Activated naive CD8-positive, alpha-beta T cell treated with anti-CD3 and anti-CD28 coated beads for 36 hours (primary cell): ENCODE results near the gene AFF1. TPM values are rescaled to one million over a fixed set of nuclear protein-coding genes. Genes with fewer than 3 reads are reported as not detected.

Experiments used
- DNase-seq: peaks from one replicate; pipeline ENCODE4 v3.0.0; 2021
- H3K27ac Mint-ChIP-seq: one replicate; pipeline ENCODE4 v1.8.0; 2022; ENCODE audit warnings: mild to moderate bottlenecking, moderate library complexity, mixed read lengths
- H3K27me3 Mint-ChIP-seq: one replicate; pipeline ENCODE4 v1.8.0; 2022; ENCODE audit warnings: mild to moderate bottlenecking, mixed read lengths
- H3K36me3 Mint-ChIP-seq: one replicate; pipeline ENCODE4 v1.8.0; 2021; ENCODE audit warnings: mild to moderate bottlenecking, mixed read lengths
- H3K4me1 Mint-ChIP-seq: one replicate; pipeline ENCODE4 v1.8.0; 2021; ENCODE audit warnings: mixed read lengths
- H3K4me3 Mint-ChIP-seq: one replicate; pipeline ENCODE4 v1.8.0; 2022; ENCODE audit warnings: mild to moderate bottlenecking, moderate library complexity, mixed read lengths
- H3K9me3 Mint-ChIP-seq: one replicate; pipeline ENCODE4 v1.8.0; 2022; ENCODE audit warnings: mixed read lengths
- total RNA-seq, 2 experiments: library from RNA; stranded (reverse); gene quantifications; one replicate each; pipeline ENCODE4 v1.2.3, GENCODE V29; 2021

Gene AFF1
- total RNA-seq, 2 experiments from 2014 or later, result 28.7 to 31.5 TPM

DNA sequence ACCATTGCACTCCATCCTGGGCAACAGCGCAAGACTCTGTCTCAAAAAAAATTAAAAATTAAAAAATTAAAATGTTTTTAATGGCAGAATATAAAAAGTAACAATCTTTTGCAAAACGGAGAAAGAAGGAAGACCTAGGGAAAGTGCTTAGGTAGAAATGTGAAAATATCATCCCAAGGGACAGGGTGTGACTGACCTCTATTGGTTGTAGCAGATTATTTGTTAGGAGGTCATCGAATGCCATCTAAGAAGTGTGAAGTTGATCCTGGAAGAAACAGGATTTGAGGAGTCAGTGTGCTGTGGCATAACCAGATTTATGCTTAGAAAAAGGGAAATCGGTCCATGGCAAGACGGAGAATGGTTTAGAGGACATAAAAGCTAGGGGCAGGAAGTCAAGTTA lies 24.4 kb upstream of the AFF1 start:
- Mint-ChIP-seq H3K9me3 (no peaks in the 10 kb centered on the region), H3K27me3 (no peaks in the 10 kb centered on the region), H3K36me3 (no peaks in the 10 kb centered on the region), H3K4me1 (peaks cover 21% of the 10 kb centered on the region), H3K27ac (no peak overlapping the region), H3K4me3 (no peak overlapping the region)
- no peak for DNase-seq

DNA sequence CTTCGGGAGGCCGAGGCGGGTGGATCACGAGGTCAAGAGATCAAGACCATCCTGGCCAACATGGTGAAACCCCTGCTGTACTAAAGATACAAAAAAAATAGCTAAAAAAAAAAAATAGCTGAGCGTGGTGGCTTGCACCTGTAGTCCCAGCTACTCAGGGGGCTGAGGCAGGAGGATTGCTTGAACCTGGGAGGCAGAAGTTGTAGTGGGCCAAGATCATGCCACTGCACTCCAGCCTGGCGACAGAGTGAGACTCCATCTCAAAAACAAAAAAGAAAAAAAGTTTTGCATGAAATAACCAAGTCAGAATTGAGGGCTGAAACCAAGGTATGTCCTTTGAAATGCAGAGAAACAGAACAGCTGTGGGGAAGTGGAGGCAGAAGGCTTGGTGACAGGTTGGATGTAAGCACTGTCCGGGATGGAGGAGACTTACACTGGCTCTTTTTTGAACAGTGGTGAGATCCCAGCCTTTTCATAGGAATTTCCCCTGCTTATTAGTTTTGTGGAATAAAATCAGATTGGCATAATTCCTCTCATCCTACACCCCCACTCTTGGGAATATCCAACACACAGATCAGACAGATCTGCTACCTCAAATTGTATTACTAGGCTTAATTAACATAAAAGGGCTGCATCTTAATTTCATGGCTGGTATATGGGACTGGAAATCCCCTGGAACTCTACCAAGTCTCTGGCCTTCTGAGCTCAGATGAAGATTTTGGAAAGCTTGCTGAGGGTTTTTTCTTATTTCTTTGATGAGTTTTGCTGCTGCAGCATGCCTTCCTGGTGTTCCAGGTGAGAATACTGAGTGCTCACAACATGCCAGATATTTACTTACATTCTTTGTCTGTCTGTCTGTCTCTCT lies 23.8 kb upstream of the AFF1 start:
- no peak overlapping the region for H3K4me3 Mint-ChIP-seq
- H3K27ac Mint-ChIP-seq, result no peak overlapping the region
- H3K4me1 Mint-ChIP-seq, result peaks cover 21% of the 10 kb centered on the region
- no peaks in the 10 kb centered on the region for H3K36me3 Mint-ChIP-seq
- no peaks in the 10 kb centered on the region for H3K9me3 Mint-ChIP-seq
- H3K27me3 Mint-ChIP-seq, result no peaks in the 10 kb centered on the region
- no peak for DNase-seq

DNA sequence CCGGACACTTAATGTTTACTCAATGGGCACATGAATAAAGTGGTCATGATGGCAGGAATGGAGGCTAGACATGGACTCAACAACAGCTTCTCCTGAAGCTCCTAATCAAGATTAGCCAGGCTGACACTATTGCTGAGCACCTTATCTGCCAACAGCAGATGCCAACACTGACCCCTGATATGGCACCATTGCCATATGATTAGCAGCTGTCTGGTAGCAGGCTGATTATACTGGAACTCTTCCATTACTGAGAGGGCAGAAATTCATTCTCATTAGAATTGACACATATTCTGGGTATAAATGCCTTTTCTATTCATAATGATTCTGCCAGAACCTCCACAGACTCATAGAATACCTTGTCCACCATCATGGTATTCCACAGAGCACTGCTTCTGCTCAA lies 18.4 kb upstream of the AFF1 start:
- Mint-ChIP-seq H3K4me3 (no peak overlapping the region), H3K4me1 (peaks cover 6% of the 10 kb centered on the region), H3K27me3 (no peaks in the 10 kb centered on the region), H3K27ac (no peak overlapping the region), H3K36me3 (no peaks in the 10 kb centered on the region), H3K9me3 (no peaks in the 10 kb centered on the region)
- no peak for DNase-seq

DNA sequence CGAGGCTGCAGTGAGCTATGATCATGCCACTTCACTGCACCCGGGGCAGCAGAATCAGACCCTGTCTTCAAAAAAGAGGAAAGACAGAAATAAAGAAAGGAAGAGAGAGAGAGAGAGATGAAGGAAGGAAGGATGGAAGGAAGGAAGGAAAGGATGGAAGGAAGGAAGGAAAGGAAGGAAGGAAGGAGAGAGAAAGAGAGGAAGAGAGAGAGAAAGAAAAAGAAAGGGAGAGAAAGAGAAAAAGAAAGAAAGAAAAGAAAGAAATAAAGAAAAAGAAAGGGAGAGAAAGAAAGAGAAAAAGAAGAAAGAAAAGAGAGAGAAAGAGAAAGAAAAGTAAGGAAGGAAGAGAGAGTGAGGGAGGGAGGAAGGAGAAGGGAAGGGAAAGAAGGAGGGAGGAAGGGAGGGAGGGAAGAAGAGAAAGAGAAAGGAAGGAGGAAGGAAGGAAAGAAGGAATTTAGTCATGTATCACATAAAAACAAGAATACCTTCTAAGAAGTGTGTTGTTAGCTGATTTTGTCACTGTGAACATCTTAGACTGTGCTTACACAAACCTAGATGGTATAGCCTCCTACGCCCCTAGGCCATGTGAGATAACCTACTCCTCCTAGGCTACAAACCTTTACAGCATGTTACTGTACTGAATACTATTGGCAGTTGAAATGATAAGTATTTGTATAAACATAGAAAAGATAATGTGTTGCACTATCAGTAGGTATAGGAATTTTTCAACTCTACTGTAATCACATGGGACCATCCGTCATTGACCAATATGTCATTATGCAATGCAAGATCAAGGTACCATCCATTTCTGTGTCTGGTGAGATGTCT lies 17.4 kb upstream of the AFF1 start:
- peaks cover 3% of the 10 kb centered on the region for H3K4me1 Mint-ChIP-seq
- DNase-seq, result no peak
- no peaks in the 10 kb centered on the region for H3K9me3 Mint-ChIP-seq
- no peaks in the 10 kb centered on the region for H3K27me3 Mint-ChIP-seq
- no peaks in the 10 kb centered on the region for H3K36me3 Mint-ChIP-seq
- H3K27ac Mint-ChIP-seq, result no peak overlapping the region
- H3K4me3 Mint-ChIP-seq, result no peak overlapping the region

DNA sequence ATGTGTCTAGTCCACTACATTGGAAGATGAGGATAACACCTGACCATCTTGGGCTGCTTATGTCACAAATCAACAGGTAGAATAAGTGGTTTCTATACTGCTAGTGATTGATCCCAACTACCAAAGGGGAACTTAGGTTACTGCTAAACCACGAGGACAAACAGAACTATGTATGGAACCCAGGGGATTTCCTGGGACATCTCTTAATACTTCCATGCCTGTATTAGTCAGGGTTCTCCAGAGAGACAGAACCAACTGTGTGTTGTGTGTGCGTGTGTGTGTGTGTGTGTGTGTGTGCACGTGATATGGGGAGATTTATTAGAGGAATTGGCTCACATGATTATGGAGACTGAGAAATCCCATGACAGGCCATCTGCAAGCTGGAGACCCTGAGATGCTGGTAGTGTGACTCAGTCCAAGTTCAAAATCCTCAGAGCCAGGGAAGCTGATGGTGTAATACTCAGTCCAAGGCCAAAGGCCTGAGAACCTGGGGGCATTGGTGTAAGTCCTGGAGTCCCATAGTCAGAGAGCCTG lies 16.2 kb upstream of the AFF1 start:
- peaks cover 3% of the 10 kb centered on the region for H3K4me1 Mint-ChIP-seq
- no peak overlapping the region for H3K4me3 Mint-ChIP-seq
- no peaks in the 10 kb centered on the region for H3K36me3 Mint-ChIP-seq
- no peak for DNase-seq
- no peaks in the 10 kb centered on the region for H3K27me3 Mint-ChIP-seq
- no peaks in the 10 kb centered on the region for H3K9me3 Mint-ChIP-seq
- H3K27ac Mint-ChIP-seq, result no peak overlapping the region

DNA sequence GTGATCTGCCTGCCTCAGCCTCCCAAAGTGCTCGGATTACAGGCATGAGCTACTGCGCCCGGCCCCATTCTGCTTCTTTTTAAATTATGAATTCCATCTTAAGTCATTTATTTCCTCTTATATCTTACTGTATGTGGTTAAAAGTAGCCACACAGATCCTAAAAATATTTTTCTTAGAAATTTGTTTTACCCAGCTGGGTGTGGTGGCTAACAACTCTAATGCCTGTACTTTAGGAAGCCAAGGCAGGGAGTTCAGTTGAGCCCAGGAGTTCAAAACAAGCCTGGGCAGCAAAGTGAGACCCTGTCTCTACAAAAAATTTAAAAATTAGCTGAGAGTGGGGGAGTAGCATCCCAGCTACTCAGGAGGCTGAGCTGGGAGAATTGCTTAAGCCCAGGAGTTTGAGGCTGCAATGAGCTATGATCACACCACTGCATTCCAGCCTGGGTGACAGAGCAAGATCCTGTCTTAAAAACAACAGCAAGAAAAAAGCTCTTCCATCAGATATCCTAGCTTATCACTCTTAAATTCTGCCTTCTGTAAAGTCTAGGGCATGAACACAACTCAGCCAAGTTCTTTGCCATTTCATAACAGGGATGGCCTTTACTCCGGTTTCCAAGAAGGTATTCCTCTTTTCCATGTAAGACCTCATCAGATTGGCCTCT lies 15.1 kb upstream of the AFF1 start:
- no peak for DNase-seq
- Mint-ChIP-seq H3K4me1 (peaks cover 3% of the 10 kb centered on the region), H3K27ac (no peak overlapping the region), H3K9me3 (no peaks in the 10 kb centered on the region), H3K36me3 (no peaks in the 10 kb centered on the region), H3K4me3 (no peak overlapping the region), H3K27me3 (no peaks in the 10 kb centered on the region)

DNA sequence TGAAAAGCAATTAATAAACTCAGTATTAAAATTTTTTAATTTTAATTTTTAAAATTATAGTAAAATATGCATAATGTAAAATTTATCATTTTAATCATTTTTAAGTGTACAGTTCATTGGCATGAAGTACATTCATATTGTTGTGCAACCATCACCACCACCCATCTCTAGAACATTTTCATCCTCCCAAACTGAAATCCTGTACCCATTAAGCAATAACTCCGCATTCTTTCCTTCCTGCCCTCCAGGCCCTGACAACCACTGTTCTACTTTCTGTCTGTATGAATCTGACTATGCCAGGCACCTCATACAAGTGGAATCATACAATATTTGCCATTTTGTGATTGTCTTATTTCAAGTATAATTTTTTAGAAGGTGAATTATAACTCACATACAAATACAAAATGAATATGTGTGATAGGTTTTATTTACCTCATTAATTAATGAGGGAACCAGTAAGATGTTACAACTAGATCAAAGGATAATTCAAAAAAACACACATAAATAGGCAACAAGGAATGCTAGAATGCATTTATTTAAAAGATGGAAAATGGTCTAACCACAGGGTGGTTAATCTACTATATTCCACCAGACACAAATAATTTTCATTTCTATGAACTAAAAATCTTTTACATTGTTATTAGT lies 13.1 kb upstream of the AFF1 start:
- no peak overlapping the region for H3K27ac Mint-ChIP-seq
- H3K4me1 Mint-ChIP-seq, result peaks cover 3% of the 10 kb centered on the region
- no peaks in the 10 kb centered on the region for H3K9me3 Mint-ChIP-seq
- no peak overlapping the region for H3K4me3 Mint-ChIP-seq
- no peaks in the 10 kb centered on the region for H3K36me3 Mint-ChIP-seq
- DNase-seq, result no peak
- H3K27me3 Mint-ChIP-seq, result no peaks in the 10 kb centered on the region

DNA sequence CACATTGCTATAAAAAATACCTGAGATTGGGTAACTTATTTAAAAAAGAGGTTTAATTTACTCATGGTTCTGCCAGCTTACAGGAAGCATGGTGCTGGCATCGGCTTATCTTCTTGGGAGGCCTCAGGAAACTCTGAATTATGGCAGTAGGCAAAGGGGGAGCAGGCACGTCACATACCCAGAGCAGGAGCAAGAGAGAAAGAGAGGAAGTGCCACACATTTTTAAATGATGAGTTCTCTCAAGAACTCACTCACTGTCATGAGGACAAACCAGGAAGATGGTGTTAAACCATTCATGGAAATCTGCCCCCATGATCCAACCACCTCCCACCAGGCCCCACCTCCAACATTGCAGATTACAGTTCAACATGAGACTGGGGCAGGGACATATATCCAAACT lies 10.0 kb upstream of the AFF1 start:
- Mint-ChIP-seq H3K36me3 (peaks cover 4% of the 10 kb centered on the region), H3K27ac (no peak overlapping the region), H3K4me3 (no peak overlapping the region), H3K9me3 (no peaks in the 10 kb centered on the region), H3K4me1 (peaks cover 18% of the 10 kb centered on the region), H3K27me3 (no peaks in the 10 kb centered on the region)
- no peak for DNase-seq

DNA sequence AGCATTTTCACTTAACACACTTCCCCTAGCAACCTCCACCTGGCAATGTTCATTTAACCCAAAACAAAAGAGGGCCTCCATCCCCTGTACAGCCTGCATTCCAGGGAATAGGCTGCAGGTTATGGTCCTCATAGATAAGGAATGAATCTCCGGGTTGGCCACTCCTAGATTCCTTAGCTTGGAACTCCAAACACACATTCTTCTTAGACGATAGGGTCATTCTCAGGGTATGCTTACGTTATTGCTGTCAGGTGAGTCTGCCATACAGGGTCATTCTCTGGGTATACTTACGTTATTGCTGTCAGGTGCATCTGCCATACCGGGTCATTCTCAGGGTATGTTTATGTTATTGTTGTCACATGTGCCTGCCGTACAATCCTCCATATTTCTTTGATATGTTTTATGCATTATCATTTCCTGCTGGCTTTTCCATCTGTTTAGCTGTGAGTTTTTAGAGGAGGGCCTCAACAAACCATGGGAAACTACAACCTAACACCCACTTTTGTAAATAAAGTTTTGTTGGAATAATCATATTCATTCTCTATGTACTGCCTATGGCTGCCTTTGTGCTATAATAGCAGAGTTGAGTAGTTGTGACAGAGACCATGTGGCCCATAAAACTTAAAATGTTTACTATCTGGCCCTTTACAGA lies 8.2 kb upstream of the AFF1 start:
- Mint-ChIP-seq H3K36me3 (peaks cover 6% of the 10 kb centered on the region), H3K27me3 (no peaks in the 10 kb centered on the region), H3K9me3 (no peaks in the 10 kb centered on the region), H3K4me1 (peaks cover 20% of the 10 kb centered on the region), H3K27ac (no peak overlapping the region), H3K4me3 (no peak overlapping the region)
- DNase-seq, result no peak

DNA sequence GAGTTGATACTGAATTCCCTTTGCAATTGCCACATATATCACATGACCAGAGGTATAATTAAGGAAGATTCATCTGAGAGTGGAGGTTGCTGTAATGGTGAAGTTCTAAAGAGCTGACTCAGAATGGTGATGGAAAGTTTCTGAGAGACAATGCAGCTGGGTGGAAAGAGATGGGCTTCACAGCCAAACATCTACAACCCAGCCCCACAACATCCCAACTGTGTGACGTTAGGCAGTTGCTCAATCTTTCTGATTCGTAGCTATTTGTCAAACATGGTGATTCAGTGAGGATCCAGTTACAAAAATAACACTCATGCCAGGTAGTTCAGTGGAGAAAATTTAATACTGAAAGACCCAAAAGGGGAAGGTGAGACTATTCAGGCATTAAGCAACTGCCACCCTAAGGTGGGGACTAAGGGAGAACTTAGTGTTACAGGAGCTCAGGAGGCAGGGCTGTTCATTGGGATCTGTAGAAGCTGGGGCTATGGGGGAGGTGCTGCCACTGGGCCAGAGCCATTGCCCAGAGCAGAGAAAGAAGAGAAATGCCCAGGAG lies 6.9 kb upstream of the AFF1 start:
- Mint-ChIP-seq H3K36me3 (peaks cover 6% of the 10 kb centered on the region), H3K4me1 (peaks cover 20% of the 10 kb centered on the region), H3K27me3 (no peaks in the 10 kb centered on the region), H3K4me3 (no peak overlapping the region), H3K27ac (peak overlapping the region; percentile 83), H3K9me3 (no peaks in the 10 kb centered on the region)
- DNase-seq, result peak; percentile 12

DNA sequence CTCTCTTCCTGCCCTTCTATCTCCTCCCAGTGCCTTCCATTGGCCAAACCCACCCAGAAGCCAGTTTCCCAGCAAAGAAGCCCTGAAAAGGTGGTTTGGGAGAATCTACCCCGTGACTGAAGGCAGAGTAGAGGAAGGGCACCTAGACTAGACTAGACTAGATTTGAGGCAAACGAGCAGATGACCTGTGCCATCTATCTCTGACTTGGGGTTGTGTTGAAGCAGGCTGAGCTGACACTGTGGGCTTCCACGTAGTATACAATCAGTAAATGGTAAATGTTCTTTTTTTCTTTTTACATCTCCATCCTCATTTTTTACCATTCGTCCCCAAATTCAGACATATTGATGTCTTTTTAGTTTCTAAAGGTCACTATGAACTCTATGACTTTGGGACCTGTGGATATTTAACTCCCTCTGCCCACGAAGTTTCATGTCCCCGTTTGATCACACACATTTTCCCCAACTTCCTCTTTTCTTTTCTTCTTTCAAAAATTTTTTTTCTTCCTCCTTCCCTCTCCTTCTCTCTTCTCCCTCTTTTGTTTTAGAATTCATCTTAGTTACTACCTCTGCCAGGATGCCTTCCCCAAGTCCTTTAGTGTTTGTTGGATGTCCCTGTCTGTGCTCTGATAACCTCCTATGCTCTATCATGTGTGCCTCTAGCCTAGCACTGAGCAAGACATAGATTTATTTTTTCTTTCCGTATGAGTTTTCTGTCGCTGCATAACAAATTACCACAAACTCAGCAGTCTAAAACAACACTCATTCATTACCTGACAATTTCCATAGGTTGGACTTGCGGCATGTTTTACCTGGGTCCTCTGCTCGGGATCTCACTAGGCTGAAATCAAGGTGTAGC lies 6.2 kb upstream of the AFF1 start:
- no peaks in the 10 kb centered on the region for H3K9me3 Mint-ChIP-seq
- H3K27ac Mint-ChIP-seq, result peak overlapping the region; percentile 83
- no peak overlapping the region for H3K4me3 Mint-ChIP-seq
- DNase-seq, result no peak
- no peaks in the 10 kb centered on the region for H3K27me3 Mint-ChIP-seq
- H3K36me3 Mint-ChIP-seq, result peaks cover 6% of the 10 kb centered on the region
- H3K4me1 Mint-ChIP-seq, result peaks cover 22% of the 10 kb centered on the region

DNA sequence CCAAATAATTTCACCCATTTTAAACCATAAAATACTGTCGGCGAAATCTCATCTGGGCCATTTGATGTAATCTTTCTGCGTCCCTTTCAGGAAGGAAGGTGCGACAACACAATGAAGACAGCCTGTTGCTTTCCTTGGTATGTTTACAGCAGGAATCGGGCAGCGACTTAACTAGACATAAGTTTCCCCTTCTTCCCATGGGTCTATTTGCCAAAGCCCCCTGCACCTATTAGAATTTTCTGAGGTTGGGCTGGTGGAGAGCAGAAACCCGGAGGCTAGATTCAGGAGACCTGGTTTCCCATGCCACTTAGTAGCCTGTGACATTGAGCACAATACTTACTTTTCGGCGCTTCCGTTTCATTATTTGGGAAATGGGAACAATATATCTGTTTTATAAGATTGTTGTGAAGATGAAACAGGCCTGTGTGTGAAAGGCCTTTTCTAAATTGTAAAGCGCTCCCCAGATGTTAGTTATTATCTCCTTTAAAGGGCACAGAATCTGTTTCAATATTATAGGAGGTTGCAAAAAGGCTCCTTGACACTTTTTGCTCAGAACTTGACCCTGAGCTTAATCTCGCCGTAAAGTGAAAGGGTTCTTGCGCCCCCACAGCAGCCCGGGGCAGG lies 552 bp upstream of the AFF1 start:
- peak; percentile 1 for DNase-seq
- Mint-ChIP-seq H3K4me3 (peak overlapping the region; percentile 87), H3K36me3 (peaks cover 5% of the 10 kb centered on the region), H3K27me3 (no peaks in the 10 kb centered on the region), H3K4me1 (peaks cover 28% of the 10 kb centered on the region), H3K27ac (peak overlapping the region; percentile 87), H3K9me3 (no peaks in the 10 kb centered on the region)

DNA sequence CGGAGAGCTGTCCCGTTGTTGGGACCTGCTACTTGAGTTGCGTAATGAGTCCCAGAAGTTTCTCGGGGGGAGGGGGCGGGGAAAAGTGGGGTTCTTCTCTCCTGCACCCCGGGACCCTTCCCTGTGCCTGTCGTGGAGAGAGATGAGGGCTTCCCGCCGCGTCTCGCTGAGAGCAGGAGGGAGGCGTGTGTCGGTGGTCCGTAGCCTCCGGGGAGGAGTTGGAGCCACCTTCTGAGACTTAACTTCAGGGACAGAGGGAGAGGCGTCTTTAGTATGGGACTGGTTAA lies 698 bp downstream of the AFF1 start:
- peaks cover 38% of the 10 kb centered on the region for H3K4me1 Mint-ChIP-seq
- H3K9me3 Mint-ChIP-seq, result no peaks in the 10 kb centered on the region
- H3K27ac Mint-ChIP-seq, result peak overlapping the region; percentile 92
- DNase-seq, result no peak
- no peaks in the 10 kb centered on the region for H3K27me3 Mint-ChIP-seq
- peaks cover 3% of the 10 kb centered on the region for H3K36me3 Mint-ChIP-seq
- peak overlapping the region; percentile 84 for H3K4me3 Mint-ChIP-seq
